Measurements from ENCODE around the gene VAV3.

GRCh38 chr1:107896936-107897335 lies 68.0 kb downstream of the VAV3 start:
- TF ChIP-seq AFF4 (CRISPR knock-in tag; IDR thresholded peaks at IDR 0.05; ENCODE audit: borderline replicate concordance) (no peak), CTCF (IDR thresholded peaks at IDR 0.05) (no peak), PRDM15 (CRISPR knock-in tag; IDR thresholded peaks at IDR 0.05) (no peak), SP1 (CRISPR knock-in tag; conservative IDR thresholded peaks at IDR 0.05) (no peak), ETV6 (CRISPR knock-in tag; IDR thresholded peaks at IDR 0.05) (no peak), JUN (CRISPR knock-in tag; IDR thresholded peaks at IDR 0.05) (no peak), MYBL2 (CRISPR knock-in tag; IDR thresholded peaks at IDR 0.05) (no peak), ELF4 (CRISPR knock-in tag; IDR thresholded peaks at IDR 0.05; ENCODE audit: low read depth) (no peak), ZNF219 (CRISPR knock-in tag; IDR thresholded peaks at IDR 0.05; ENCODE audit: borderline replicate concordance) (no peak), E2F1 (CRISPR knock-in tag; IDR thresholded peaks at IDR 0.05) (no peak), ZNF317 (CRISPR knock-in tag; IDR thresholded peaks at IDR 0.05; ENCODE audit: borderline replicate concordance, low read depth) (no peak)
- TF ChIP-seq, protein P1, sequence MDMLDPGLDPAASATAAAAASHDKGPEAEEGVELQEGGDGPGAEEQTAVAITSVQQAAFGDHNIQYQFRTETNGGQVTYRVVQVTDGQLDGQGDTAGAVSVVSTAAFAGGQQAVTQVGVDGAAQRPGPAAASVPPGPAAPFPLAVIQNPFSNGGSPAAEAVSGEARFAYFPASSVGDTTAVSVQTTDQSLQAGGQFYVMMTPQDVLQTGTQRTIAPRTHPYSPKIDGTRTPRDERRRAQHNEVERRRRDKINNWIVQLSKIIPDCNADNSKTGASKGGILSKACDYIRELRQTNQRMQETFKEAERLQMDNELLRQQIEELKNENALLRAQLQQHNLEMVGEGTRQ (CRISPR knock-in tag; IDR thresholded peaks at IDR 0.05), result no peak
- TF ChIP-seq, protein P2, sequence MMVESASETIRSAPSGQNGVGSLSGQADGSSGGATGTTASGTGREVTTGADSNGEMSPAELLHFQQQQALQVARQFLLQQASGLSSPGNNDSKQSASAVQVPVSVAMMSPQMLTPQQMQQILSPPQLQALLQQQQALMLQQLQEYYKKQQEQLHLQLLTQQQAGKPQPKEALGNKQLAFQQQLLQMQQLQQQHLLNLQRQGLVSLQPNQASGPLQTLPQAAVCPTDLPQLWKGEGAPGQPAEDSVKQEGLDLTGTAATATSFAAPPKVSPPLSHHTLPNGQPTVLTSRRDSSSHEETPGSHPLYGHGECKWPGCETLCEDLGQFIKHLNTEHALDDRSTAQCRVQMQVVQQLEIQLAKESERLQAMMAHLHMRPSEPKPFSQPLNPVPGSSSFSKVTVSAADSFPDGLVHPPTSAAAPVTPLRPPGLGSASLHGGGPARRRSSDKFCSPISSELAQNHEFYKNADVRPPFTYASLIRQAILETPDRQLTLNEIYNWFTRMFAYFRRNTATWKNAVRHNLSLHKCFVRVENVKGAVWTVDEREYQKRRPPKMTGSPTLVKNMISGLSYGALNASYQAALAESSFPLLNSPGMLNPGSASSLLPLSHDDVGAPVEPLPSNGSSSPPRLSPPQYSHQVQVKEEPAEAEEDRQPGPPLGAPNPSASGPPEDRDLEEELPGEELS (CRISPR knock-in tag; IDR thresholded peaks at IDR 0.05), result no peak
- TF ChIP-seq, protein P3, sequence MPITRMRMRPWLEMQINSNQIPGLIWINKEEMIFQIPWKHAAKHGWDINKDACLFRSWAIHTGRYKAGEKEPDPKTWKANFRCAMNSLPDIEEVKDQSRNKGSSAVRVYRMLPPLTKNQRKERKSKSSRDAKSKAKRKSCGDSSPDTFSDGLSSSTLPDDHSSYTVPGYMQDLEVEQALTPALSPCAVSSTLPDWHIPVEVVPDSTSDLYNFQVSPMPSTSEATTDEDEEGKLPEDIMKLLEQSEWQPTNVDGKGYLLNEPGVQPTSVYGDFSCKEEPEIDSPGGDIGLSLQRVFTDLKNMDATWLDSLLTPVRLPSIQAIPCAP (CRISPR knock-in tag; IDR thresholded peaks at IDR 0.05), result no peak

All from WTC11 (cell line).